Cerebellar nuclear complex (tissue), 1 donor: Measurements from ENCODE around the gene RBM8A.

Source experiments
- DNase-seq, 2 experiments: peaks; one replicate each; lab custom pipeline; 2025; lab: John Stamatoyannopoulos, UW

The RBM8A gene

GRCh38 chr1:145927063-145927886 lies at the start of gene RBM8A:
Gene RBM8A (minus strand): TSS chr1:145927484. CDS start chr1:145927426, 58 bp downstream.
- DNase-seq, result peak; percentile 67 to 90

- DNase-seq, result no peak
Measured at GRCh38 chr1:145977016-145977415, 49.7 kb upstream of the RBM8A start.

DNA sequence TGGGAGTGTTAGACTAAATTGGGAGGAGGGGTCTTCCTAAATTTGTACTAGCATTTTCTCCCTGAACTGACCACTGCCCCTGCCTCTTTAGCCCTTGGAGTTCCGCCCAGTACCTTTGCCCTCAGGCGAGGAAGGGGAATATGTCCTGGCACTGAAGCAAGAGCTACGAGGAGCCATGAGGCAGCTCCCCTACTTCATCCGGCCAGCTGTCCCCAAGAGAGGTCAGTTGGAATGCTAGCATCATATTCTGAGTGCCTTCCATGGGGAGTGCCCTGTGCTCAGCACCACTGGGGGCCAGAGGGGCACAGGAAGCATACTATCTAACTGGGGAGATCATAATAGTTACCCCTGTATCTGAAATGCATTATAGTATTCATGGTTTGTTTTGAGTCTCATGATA lies 47.9 kb upstream of the RBM8A start:
- no peak for DNase-seq

- no peak for DNase-seq
Measured at GRCh38 chr1:145974721-145975120, 47.4 kb upstream of the RBM8A start.

DNA sequence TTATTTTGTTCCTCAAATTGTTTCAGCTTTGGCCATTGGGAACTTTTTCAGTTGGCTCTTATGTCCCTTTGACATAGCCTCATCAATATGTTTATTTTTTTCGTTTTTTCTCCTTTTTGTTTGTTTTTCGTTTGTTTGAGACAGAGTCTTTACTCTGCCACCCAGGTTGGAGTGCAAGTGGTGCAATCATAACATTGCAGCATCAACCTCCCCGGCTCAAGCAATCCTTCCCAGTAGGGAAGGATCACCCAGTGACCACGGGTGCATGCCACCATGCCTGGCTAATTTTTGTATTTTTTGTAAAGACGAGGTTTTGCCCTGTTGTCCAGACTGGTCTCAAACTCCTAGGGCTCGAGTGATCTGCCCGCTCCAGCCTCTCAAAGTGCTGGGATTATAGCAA lies 45.3 kb upstream of the RBM8A start:
- DNase-seq, result no peak

GRCh38 chr1:145967288-145967687 lies 40.0 kb upstream of the RBM8A start:
- no peak for DNase-seq

GRCh38 chr1:145965119-145965744 lies 37.9 kb upstream of the RBM8A start:
- no peak for DNase-seq

DNA sequence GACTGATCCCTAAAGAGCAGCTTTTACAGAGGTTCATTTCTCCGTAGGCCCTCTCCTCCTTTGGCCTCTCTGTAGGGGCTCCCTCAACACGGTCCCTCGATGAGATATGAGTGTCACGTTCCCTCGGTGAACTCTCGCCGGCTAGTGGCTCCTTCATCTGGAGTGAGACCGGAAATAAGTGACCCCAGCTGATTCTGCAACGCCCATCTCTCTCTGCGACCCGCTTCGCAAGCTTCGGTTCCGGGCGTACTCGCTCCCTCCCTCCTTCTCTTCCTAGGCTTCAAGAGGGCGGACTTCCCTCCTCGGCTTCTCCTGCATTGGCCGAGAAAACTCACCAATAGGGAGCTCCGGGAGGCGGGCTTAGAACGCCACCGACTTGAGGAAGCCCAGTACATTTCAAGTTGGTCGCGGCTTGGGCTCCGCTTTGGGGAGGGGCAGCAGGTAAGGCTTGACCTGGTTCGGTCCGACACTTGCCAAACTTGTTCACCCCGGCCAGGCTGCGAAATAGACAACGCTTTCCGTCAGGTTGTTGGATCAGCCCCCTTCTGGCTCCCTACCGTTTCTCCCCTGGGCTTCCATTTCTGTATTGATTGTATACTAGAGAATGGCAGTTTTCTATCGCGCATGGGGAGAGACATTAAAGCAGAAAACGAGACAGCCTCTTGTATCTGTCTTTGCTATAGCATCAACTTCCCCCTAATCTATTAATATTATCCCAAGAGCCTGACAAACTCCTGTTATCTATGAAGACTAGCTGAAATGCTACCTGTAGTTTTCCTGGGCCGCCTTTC lies 37.2 kb upstream of the RBM8A start, which contains the start of the genes ANKRD34A and POLR3GL:
Gene ANKRD34A, minus strand, starts transcription at position 248 of the 791 bp plus-strand sequence. CDS start 2,816 bp downstream, outside the sequence.
Gene POLR3GL, plus strand, starts transcription at position 363 of the 791 bp plus-strand sequence. CDS start 10,176 bp downstream, outside the sequence.
- peak; percentile 95 to 96 for DNase-seq

GRCh38 chr1:145963265-145964019 lies 36.2 kb upstream of the RBM8A start:
- peak; percentile 7 to 65 for DNase-seq

GRCh38 chr1:145962157-145963102 lies 35.1 kb upstream of the RBM8A start:
- DNase-seq, result peak in 1 of 2 experiments; percentile 62

- DNase-seq, result peak; percentile 23 to 52
Measured at GRCh38 chr1:145961425-145962156, 34.3 kb upstream of the RBM8A start.

DNA sequence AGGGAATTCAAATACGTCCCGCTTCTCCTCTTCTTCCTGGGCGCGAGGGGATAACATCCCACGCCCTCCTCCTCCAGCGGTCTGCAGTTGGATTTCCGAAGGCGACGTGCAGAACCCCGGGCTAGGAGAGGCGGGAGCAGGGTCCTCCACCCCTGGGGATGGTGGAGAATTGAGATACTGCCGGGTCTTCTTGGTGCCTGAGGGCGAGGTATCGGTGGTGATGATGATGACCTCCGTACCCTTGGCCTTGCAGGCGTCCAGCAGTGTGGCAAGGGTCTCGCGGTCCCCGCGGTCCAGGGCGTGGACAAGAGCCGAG lies 33.8 kb upstream of the RBM8A start:
- DNase-seq, result no peak

DNA sequence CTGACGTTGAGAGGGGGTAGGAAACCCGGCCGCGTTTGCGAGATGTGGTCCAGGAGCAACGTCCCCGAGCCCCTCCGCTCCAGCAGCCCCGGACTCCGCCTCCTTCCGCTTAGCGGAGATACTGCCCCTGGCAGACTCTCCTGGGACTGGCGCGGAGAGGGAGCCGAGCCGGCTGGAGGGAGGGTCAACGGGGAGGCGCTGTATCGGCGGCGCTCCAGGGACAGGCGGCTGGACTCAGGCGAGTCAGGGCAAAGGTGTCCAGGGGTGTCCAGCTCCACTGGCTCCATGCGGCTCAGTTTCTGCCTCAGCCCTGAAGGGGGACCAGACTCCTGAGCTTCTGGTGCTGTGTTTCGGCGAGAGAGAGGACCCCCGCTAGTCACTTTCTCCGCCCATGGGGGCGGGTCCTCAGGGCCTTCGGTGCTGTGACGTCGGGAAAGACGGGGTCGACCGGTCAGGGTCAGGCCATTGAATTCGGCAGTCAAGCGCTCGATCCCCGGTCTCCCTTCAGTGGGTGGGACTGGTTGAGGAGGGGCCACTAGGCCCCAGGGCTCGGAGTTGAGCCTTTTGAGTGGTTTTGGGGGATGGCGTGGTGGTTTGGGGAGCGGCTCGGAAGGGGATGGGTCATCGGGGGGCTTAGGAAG lies 33.3 kb upstream of the RBM8A start:
- no peak for DNase-seq

GRCh38 chr1:145959957-145960467 lies 32.7 kb upstream of the RBM8A start:
- DNase-seq, result no peak

DNA sequence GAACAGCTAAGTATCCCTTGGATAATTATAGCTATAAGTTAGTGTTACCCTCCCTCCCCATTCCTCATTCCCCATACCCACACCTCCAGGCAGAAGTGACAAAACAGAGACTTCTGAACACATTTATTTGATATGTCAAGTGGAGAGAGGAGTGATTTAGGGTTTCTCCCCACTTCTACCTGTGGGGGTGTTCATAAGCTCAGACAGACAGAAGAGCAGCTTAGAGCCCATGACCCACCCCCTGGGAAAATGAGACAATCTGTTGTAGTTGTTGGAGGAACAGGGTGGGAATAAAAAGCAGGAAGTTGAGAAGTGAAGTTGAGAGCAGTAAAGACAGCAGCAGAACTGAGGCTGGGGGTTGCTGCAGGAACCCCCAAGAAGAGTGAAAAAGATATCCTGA lies 32.0 kb upstream of the RBM8A start:
- DNase-seq, result no peak

GRCh38 chr1:145958734-145959133 lies 31.4 kb upstream of the RBM8A start:
- DNase-seq, result no peak

DNA sequence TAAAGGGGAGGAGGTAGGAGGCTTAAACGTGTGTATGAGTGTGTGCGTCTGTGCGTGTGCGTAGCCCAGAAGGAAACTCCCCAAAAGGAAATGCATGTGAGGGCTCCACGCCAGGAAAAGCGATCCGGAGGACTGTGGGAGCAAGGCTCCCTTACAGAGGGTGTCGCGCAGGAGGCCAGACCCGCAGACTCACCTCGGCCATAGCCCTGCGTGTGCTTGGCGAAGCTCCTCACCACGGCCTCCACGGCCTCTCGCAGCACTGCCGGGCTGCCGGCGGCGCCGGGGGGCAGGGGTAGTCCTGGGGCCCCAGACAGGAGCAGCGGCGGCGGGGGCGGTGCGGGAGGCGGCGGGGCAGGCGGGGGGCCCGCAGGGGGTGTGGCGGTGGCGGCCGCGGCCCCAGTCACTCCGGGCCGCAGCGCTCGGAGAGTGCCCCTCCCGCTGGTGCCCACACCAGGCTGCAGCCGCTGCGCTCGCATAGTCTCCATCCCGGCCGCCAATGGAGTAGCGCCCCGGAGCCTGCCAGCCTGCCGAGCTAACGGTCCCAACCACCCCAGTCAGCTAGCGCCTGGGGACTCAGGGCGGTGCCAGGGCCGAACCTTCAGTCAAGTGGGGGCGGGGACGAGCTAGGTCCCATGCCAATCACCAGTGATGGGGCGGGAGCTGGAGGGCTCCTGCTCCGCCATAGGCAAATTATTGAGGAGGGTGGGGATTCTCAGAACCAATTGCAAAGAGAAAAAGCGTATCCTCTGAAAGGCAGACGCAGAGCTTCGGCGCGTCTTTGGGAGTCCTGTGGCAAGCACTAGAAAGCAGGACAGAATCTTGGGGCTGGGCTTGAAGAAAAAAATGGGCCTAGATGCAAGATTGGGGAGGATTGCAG lies 30.4 kb upstream of the RBM8A start, which contains the start of gene LIX1L:
Gene LIX1L, minus strand, starts transcription at position 575 of the 877 bp plus-strand sequence. Its CDS starts 90 bp downstream, at position 485.
- DNase-seq, result peak; percentile 92 to 99
